Activated CD4-positive, alpha-beta T cell treated with anti-CD3 and anti-CD28 coated beads, Interleukin-10, Interleukin-2, amounts not matched to agents 100 ng/mL and 50 ng/mL, durations not matched to agents 16 hours and 8 hours (primary cell): ENCODE measurements around the gene TTC39C.
"Not testable (repeated sequence)": the region's sequence is repeated elsewhere in the genome, so short reads cannot be mapped to it uniquely, and the experiment has no call there.

Source experiments
- DNase-seq: peaks from one replicate; pipeline ENCODE4 v3.0.0-alpha.2; 2020

TTC39C gene

GRCh38 chr18:24055009-24055804 lies 40.7 kb downstream of the TTC39C start:
- DNase-seq: no peak

- DNase-seq: no peak
These were observed 41.3 kb downstream of the TTC39C start for GRCh38 chr18:24055878-24056277.

- no peak for DNase-seq
These were observed 42.0 kb downstream of the TTC39C start for GRCh38 chr18:24056506-24056905.

- DNase-seq: no peak
These were observed 43.2 kb downstream of the TTC39C start for GRCh38 chr18:24057804-24058203.

GRCh38 chr18:24059385-24059784 lies 44.8 kb downstream of the TTC39C start:
- not testable (repeated sequence) for DNase-seq

GRCh38 chr18:24060644-24061043 lies 46.1 kb downstream of the TTC39C start:
- DNase-seq: no peak

GRCh38 chr18:24063121-24063731 lies 48.7 kb downstream of the TTC39C start:
- peak; percentile 47 for DNase-seq

GRCh38 chr18:24064391-24065100 lies 50.0 kb downstream of the TTC39C start:
- DNase-seq: no peak

- DNase-seq: no peak
These were observed 51.4 kb downstream of the TTC39C start for GRCh38 chr18:24065906-24066305.

- DNase-seq: no peak
These were observed 54.6 kb downstream of the TTC39C start for GRCh38 chr18:24068945-24069693.

GRCh38 chr18:24071029-24071428 lies 56.5 kb downstream of the TTC39C start:
- no peak for DNase-seq

GRCh38 chr18:24071779-24072178 lies 57.2 kb downstream of the TTC39C start:
- no peak for DNase-seq

- no peak for DNase-seq
These were observed 58.2 kb downstream of the TTC39C start for GRCh38 chr18:24072743-24073142.

GRCh38 chr18:24073791-24074190 lies 59.2 kb downstream of the TTC39C start:
- no peak for DNase-seq

- DNase-seq: not testable (repeated sequence)
These were observed 60.2 kb downstream of the TTC39C start for GRCh38 chr18:24074757-24075156.

- peak; percentile 93 for DNase-seq
These were observed 61.4 kb downstream of the TTC39C start for GRCh38 chr18:24075767-24076597.

GRCh38 chr18:24076950-24077349 lies 62.4 kb downstream of the TTC39C start:
- DNase-seq: no peak

- no peak for DNase-seq
These were observed 63.8 kb downstream of the TTC39C start for GRCh38 chr18:24078391-24078790.

GRCh38 chr18:24080861-24081260 lies 66.3 kb downstream of the TTC39C start:
- DNase-seq: peak; percentile 16

- DNase-seq: no peak
These were observed 69.0 kb downstream of the TTC39C start for GRCh38 chr18:24083550-24083949.

- no peak for DNase-seq
These were observed 71.5 kb downstream of the TTC39C start for GRCh38 chr18:24086082-24086481.

GRCh38 chr18:24089076-24089475 lies 74.5 kb downstream of the TTC39C start:
- DNase-seq: no peak
